K562 (cell line): ENCODE measurements around the gene CFL2. TPM values are rescaled to one million over a fixed set of nuclear protein-coding genes. Genes with fewer than 3 reads are reported as not detected.

Experiments used
- CBFA2T3 ChIP-seq: fragments of 450-650 bp; IDR thresholded peaks from 2 replicates; pipeline ENCODE4 v1.6.1; 2017
- HMGN3 ChIP-seq: IDR thresholded peaks from 2 replicates; pipeline ENCODE4 v1.6.1; 2011; ENCODE audit warnings: borderline replicate concordance, low read depth, mild to moderate bottlenecking, mixed read lengths, low read length; ENCODE audit not compliant: insufficient read length; ENCODE audit errors: extremely low read depth
- ILK ChIP-seq: fragments of 450-650 bp; IDR thresholded peaks from 2 replicates; pipeline ENCODE4 v1.6.1; 2016; ENCODE audit warnings: missing genetic modification characterization, low read depth, mild to moderate bottlenecking, missing compliant biosample characterization, moderate library complexity, borderline replicate concordance
- IRF2 ChIP-seq: sonication (generic); formaldehyde crosslinking; IDR thresholded peaks from 2 replicates; pipeline ENCODE4 v1.8.1; 2022; ENCODE audit warnings: mild to moderate bottlenecking, missing genetic modification reagents
- KLF13 ChIP-seq: fragments of 450-650 bp; IDR thresholded peaks from 2 replicates; pipeline ENCODE4 v1.6.1; 2016; ENCODE audit warnings: missing genetic modification characterization, low read depth, mild to moderate bottlenecking, missing compliant biosample characterization, moderate library complexity, borderline replicate concordance
- MAZ ChIP-seq, 2 experiments: fragments of 450-650 bp in 1 of 2; sonication (generic) in 1 of 2; formaldehyde crosslinking; IDR thresholded peaks in 1 of 2; conservative IDR thresholded peaks in 1 of 2; 2 replicates each; pipeline versions ENCODE4 v1.4.0 to v1.5.0; 2020; ENCODE audit warnings: mild to moderate bottlenecking in 1 of 2, missing genetic modification reagents in 1 of 2
- SIN3A ChIP-seq, 2 experiments: fragments of 150-350 bp in 1 of 2; IDR thresholded peaks; 2 replicates each; pipeline ENCODE4 v1.6.1; 2011 to 2016; ENCODE audit warnings: borderline replicate concordance in 2 of 2, low read depth in 2 of 2, low read length in 2 of 2, mild to moderate bottlenecking in 2 of 2, moderate library complexity in 2 of 2; ENCODE audit not compliant: control insufficient read depth in 1 of 2
- YY1 ChIP-seq, 3 experiments: IDR thresholded peaks; 2 replicates each; pipeline ENCODE4 v1.6.1; 2011; ENCODE audit warnings: low read length in 2 of 3, mild to moderate bottlenecking in 2 of 3, moderate library complexity in 2 of 3, borderline replicate concordance in 1 of 3, control low read depth in 1 of 3, low read depth in 1 of 3; ENCODE audit not compliant: insufficient read depth in 3 of 3, insufficient replicate concordance in 2 of 3, control insufficient read depth in 1 of 3, insufficient read length in 1 of 3; ENCODE audit errors: extremely low read depth in 1 of 3
- ZBTB8A ChIP-seq: fragments of 450-650 bp; IDR thresholded peaks from 2 replicates; pipeline ENCODE4 v1.6.1; 2018; ENCODE audit warnings: mild to moderate bottlenecking, moderate library complexity; ENCODE audit not compliant: partially characterized antibody
- ZNF79 ChIP-seq: fragments of 250-450 bp; sonication (Bioruptor Pico); IDR thresholded peaks from 2 replicates; pipeline ENCODE4 v1.4.0; 2020; ENCODE audit warnings: low read depth, mild to moderate bottlenecking, moderate library complexity
- polyA plus RNA-seq, 8 experiments: library from polyadenylated mRNA; depleted of rRNA in 4 of 8; stranded (reverse) in 5 of 8; unstranded in 3 of 8; fragments of >200 nt; fragmentation: Nextera tagmentation in 2 of 8; fragmentation: Illumina TruSeq in 1 of 8; extraction: Ambion mirVana in 2 of 8; extraction: Trizol in 1 of 8; gene quantifications; 2 replicates each; pipeline versions ENCODE4 v1.2.1 to v1.2.3, GENCODE V29; 2011 to 2014; ENCODE audit warnings: inconsistent platforms in 1 of 8, missing spikeins in 1 of 8
- total RNA-seq, 7 experiments: library from RNA; depleted of rRNA in 6 of 7; stranded (reverse); fragments of >200 nt in 6 of 7; fragmentation: Illumina TruSeq in 2 of 7; extraction: Trizol in 2 of 7; gene quantifications; 2 replicates each; pipeline versions ENCODE4 v1.2.1 to v1.2.3, GENCODE V29; 2011 to 2021; ENCODE audit warnings: low replicate concordance in 1 of 7
- TF ChIP-seq, protein P1 (sequence below): fragments of 450-650 bp; IDR thresholded peaks from 2 replicates; pipeline ENCODE4 v1.6.1; 2016; ENCODE audit warnings: missing biosample characterization, missing genetic modification characterization
- TF ChIP-seq, protein P2 (sequence below): fragments of 450-650 bp; IDR thresholded peaks from 2 replicates; pipeline ENCODE4 v1.6.1; 2016
- TF ChIP-seq, protein P3 (sequence below): fragments of 450-650 bp; IDR thresholded peaks from 2 replicates; pipeline ENCODE4 v1.6.1; 2016; ENCODE audit warnings: mild to moderate bottlenecking
- TF ChIP-seq, protein P4 (sequence below), 2 experiments: fragments of 450-650 bp; conservative IDR thresholded peaks; 2 replicates each; pipeline ENCODE4 v1.6.1; 2017; ENCODE audit warnings: mild to moderate bottlenecking in 2 of 2, moderate library complexity in 2 of 2

CFL2 gene
- total and polyA plus RNA-seq, 9 of the 15 experiments (the other 6 are each of a cell fraction or from before 2014, with no cell fraction given), result 2.0 to 12.7 (median 5.1) TPM

DNA sequence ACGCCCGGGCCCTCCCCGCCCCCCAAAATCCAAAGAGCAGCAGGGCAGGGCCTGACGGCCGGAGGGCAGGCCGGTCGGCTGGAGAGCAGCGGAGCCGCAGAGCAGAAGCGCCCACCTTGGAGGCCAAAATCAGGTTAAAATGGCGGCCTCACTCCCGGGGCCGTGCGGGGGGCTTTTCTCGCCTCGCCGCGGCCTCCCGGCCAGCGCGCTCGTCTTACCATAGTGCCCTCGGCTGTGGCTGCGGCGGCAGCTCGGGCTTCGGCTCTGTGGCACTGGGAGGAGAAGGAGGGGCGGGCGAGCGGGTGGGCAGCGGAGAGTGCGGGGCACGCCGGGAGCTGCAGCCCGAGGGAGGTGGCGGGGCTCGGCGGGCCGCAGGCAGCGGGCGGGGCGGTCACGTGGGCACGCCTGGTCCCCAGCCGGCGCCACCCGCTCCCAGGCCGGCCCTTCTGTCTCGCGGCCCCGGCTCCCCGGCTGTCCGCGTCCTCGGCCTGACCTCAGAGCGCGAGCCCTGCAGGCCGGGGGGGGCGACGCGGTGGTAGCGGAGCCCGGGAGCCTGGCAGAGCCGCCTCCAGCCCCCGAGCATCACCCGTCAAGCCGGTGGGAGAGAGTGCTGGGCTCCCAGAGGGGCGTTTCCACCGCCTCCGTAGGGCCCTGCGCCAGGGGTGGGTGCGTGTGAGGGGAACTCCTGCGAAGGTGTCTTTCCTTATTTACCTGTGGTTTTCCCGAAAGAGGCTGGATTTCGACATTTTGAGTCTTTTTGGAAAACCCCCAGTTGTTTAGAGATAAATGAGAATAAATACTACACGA lies at the start of gene CFL2 (continued):
- TF ChIP-seq, protein P1, sequence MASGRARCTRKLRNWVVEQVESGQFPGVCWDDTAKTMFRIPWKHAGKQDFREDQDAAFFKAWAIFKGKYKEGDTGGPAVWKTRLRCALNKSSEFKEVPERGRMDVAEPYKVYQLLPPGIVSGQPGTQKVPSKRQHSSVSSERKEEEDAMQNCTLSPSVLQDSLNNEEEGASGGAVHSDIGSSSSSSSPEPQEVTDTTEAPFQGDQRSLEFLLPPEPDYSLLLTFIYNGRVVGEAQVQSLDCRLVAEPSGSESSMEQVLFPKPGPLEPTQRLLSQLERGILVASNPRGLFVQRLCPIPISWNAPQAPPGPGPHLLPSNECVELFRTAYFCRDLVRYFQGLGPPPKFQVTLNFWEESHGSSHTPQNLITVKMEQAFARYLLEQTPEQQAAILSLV, result no peak
- TF ChIP-seq ZBTB8A, result no peak
- no peak for TF ChIP-seq IRF2 (CRISPR knock-in tag)
- TF ChIP-seq ZNF79 (CRISPR knock-in tag), result no peak
- peak; percentile 28 for TF ChIP-seq HMGN3
- TF ChIP-seq, protein P2, sequence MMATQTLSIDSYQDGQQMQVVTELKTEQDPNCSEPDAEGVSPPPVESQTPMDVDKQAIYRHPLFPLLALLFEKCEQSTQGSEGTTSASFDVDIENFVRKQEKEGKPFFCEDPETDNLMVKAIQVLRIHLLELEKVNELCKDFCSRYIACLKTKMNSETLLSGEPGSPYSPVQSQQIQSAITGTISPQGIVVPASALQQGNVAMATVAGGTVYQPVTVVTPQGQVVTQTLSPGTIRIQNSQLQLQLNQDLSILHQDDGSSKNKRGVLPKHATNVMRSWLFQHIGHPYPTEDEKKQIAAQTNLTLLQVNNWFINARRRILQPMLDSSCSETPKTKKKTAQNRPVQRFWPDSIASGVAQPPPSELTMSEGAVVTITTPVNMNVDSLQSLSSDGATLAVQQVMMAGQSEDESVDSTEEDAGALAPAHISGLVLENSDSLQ, result no peak
- TF ChIP-seq CBFA2T3, result no peak
- TF ChIP-seq, protein P3, sequence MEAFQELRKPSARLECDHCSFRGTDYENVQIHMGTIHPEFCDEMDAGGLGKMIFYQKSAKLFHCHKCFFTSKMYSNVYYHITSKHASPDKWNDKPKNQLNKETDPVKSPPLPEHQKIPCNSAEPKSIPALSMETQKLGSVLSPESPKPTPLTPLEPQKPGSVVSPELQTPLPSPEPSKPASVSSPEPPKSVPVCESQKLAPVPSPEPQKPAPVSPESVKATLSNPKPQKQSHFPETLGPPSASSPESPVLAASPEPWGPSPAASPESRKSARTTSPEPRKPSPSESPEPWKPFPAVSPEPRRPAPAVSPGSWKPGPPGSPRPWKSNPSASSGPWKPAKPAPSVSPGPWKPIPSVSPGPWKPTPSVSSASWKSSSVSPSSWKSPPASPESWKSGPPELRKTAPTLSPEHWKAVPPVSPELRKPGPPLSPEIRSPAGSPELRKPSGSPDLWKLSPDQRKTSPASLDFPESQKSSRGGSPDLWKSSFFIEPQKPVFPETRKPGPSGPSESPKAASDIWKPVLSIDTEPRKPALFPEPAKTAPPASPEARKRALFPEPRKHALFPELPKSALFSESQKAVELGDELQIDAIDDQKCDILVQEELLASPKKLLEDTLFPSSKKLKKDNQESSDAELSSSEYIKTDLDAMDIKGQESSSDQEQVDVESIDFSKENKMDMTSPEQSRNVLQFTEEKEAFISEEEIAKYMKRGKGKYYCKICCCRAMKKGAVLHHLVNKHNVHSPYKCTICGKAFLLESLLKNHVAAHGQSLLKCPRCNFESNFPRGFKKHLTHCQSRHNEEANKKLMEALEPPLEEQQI, result no peak
- peak; percentile 48 to 85 (median 80) for TF ChIP-seq YY1 (IDR thresholded peaks at IDR 0.05; ENCODE audit: borderline replicate concordance in 1 of 3, control insufficient read depth in 1 of 3, extremely low read depth in 1 of 3, insufficient read depth in 3 of 3, insufficient read length in 1 of 3, insufficient replicate concordance in 2 of 3, low read depth in 1 of 3, low read length in 2 of 3)
- TF ChIP-seq ILK (tag), result no peak
- TF ChIP-seq KLF13 (tag), result no peak
- TF ChIP-seq, protein P4, sequence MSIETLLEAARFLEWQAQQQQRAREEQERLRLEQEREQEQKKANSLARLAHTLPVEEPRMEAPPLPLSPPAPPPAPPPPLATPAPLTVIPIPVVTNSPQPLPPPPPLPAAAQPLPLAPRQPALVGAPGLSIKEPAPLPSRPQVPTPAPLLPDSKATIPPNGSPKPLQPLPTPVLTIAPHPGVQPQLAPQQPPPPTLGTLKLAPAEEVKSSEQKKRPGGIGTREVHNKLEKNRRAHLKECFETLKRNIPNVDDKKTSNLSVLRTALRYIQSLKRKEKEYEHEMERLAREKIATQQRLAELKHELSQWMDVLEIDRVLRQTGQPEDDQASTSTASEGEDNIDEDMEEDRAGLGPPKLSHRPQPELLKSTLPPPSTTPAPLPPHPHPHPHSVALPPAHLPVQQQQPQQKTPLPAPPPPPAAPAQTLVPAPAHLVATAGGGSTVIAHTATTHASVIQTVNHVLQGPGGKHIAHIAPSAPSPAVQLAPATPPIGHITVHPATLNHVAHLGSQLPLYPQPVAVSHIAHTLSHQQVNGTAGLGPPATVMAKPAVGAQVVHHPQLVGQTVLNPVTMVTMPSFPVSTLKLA (conservative IDR thresholded peaks at IDR 0.05), result peak in 1 of 2 experiments; percentile 35; a peak in 1 of 4 replicates
- no peak for TF ChIP-seq SIN3A (IDR thresholded peaks at IDR 0.05; ENCODE audit: borderline replicate concordance in 2 of 2, control insufficient read depth in 1 of 2, low read depth in 2 of 2, low read length in 2 of 2)
- TF ChIP-seq MAZ (CRISPR knock-in tag; conservative IDR thresholded peaks at IDR 0.05 in 1 of 2, IDR thresholded peaks at IDR 0.05 in 1 of 2), result peak; percentile 63 to 77; a peak in 3 of 4 replicates
